GM21528 (cell line): ENCODE data around the gene YJU2.
"Not testable (repeated sequence)": the region's sequence is repeated elsewhere in the genome, so short reads cannot be mapped to it uniquely, and the experiment has no call there.

Source experiments
- ATAC-seq: cut with Tn5 transposase; IDR thresholded peaks from one replicate; pipeline ENCODE4 v1.9.1; 2021; ENCODE audit warnings: mild to moderate bottlenecking, moderate library complexity; ENCODE audit not compliant: unreplicated experiment, low FRiP score

The YJU2 gene

DNA sequence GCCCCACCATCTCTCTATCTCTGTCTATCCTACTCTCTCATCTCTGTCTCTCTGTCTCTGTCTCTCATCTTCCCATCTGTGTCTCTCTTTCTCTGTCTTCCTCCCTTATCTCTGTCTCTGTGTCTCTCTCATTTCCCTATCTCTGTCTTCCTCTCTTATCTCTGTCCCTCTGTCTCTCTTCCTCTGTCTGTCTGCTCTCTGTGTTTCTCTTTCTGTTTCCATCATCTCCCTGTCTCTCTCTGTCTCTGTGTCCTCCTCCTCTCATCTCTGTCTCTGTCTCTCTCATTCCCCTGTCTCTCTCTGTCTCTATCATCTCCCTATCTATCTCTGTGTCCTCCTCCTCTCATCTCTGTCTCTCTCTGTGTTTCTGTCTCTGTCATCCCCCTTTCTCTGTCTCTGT lies 19.1 kb upstream of the YJU2 start:
- no peak for ATAC-seq

DNA sequence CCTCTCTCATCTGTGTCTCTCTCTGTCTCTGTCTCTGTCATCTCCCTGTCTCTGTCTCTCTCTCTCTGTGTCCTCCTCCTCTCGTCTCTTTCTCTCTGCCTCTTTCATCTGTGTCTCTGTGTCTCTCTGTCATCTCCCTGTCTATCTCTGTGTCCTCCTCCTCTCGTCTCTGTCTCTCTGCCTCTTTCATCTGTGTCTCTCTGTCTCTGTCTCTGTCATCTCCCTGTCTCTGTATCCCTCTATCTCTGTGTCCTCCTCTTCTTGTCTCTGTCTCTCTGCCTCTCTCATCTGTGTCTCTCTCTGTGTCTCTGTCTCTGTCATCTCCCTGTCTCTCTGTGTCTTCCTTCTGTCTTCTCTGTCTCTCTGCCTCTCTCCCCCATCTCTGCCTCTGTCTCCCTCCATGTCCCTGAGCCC lies 18.1 kb upstream of the YJU2 start:
- no peak for ATAC-seq

DNA sequence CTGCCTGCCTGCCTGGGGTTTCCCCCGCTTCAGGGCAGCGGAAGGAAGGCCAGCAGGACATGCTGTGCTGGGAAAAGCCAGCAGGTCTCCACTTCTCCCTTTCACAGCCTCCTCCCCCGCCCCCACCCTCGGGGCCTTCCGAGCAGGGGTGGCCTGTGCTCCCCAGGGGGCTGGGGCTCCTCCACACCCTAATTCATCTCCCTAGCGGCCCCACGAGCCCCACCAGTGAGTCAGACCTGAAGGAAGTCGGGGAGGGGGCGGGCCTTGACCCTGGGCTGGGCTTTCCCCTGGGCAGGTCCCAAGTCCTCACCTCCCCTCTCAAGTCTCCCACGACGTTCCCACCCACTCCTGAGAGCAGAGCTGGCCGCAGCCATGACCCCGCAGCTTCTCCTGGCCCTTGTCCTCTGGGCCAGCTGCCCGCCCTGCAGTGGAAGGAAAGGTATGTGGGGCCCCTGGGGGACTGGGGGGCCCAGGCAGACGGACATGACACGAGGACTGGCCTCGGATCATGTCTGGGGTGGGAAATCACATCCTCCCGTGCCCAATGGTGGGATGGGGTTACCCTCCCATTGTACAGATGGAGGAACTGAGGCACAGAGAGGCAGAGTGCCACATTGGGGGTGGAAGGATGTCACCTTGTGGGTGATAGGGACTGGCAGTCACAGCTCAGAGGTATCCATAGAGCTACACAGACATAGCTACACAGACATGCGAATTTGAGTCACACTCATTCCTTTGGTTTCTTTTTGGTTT lies 17.5 kb upstream of the YJU2 start, which contains the start of gene EBI3:
Gene EBI3 (plus strand): TSS at position 345 of the 753 bp plus-strand sequence. CDS start 28 bp downstream, at position 373.
- peak; percentile 56 for ATAC-seq

DNA sequence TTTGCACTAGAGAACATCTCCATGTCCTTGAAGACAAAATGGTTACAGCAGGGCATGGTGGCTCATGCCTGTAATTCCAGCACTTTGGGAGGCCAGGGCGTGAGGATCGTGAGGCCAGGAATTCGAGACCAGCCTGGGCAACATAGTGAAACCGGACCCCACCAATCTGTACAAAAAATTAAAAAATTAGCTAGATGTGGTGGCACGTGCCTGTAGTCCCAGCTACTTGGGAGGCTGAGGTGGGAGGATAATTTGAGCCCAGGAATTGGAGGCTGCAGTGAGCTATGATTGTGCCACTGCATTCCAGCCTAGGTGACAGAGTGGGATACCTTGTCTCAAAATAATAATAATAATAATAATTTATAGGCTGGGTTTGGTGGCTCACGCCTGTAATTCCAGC lies 16.6 kb upstream of the YJU2 start:
- ATAC-seq: not testable (repeated sequence)

DNA sequence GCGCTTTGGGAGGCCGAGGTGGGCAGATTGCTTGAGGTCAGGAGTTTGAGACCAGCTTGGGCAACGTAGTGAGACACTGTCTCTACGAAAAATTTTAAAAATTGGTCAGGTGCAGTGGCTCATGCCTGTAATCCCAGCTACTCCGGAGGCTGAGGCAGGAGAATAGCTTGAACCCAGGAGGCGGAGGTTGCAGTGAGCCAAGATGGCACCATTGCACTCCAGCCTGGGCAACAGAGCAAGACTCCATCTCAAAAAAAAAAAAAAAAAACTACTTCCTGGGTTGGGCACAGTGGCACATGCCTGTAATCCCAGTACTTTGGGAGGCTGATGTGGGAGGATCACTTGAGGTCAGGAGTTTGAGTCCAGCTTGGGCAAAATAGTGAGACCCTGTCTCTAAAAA lies 15.4 kb upstream of the YJU2 start:
- not testable (repeated sequence) for ATAC-seq

DNA sequence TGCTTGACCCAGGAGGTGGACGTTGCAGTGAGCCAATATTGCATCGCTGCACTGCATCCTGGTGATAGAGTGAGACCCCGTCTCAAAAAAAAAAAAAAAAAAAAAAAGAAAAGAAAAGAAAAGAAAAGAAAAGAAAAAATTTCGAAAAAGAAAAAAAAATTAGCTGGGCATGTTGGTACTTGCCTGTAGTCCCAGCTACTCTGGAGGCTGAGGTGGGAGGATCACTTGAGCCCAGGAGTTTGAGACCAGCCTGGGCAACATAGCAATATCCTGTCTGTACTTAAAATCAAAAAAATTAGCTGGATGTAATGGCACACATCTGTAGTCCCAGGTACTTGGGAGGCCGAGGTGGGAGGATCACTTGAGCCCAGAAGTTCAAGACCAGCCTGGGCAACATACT lies 14.7 kb upstream of the YJU2 start:
- ATAC-seq: not testable (repeated sequence)

DNA sequence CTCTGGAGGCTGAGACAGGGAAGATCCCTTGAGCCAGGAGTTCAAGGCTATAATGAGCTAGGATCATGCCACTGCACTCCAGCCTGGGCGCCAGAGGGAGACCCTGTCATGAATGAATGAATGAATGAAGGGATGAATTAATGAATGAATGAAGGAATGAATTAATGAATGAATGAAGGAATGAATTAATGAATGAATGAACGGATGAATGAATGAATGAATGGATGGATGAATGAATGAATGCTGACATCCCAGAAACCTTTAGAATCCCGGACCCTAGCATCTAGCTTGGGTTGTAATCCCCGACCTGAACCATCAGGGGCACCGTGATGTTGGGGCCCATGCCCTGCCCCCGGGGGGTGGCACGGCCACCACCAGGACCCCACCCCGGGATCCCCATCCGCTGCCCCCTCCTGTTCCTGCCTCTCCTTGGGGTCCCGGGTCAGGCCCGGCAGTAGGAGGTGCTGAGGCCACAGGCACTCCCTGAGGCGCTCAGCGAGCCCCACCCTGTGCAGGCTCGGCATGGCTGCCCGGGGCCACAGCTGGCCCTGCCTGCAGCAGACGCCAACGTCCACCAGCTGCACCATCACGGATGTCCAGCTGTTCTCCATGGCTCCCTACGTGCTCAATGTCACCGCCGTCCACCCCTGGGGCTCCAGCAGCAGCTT lies 14.1 kb upstream of the YJU2 start:
- ATAC-seq: no peak

DNA sequence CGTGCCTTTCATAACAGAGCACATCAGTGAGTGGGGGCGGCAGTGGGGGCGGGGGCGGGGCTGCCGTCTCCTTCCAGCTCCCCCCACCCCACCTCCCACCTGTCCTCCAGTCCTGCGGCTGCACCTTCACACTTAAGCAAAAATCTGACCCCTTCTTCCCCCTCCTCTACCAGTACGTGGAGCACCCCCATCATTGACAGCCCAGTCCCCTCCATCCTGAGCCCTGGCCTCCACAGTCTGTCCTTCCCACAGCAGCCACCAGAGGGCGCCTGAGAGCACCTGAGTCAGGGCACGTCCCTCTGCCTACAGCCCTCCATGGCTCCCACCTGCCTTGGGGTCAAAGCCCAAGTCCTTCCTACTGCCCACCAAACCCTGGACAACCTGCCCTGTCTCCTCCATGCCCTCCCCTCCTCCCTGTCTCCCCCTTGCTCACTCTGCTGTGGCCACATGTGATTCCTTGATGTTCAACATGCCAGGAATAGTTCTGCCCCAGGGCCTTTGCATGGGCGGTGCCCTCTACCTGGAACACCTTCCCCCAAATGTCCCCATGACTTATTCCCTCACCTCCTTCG lies 13.5 kb upstream of the YJU2 start:
- ATAC-seq: no peak

DNA sequence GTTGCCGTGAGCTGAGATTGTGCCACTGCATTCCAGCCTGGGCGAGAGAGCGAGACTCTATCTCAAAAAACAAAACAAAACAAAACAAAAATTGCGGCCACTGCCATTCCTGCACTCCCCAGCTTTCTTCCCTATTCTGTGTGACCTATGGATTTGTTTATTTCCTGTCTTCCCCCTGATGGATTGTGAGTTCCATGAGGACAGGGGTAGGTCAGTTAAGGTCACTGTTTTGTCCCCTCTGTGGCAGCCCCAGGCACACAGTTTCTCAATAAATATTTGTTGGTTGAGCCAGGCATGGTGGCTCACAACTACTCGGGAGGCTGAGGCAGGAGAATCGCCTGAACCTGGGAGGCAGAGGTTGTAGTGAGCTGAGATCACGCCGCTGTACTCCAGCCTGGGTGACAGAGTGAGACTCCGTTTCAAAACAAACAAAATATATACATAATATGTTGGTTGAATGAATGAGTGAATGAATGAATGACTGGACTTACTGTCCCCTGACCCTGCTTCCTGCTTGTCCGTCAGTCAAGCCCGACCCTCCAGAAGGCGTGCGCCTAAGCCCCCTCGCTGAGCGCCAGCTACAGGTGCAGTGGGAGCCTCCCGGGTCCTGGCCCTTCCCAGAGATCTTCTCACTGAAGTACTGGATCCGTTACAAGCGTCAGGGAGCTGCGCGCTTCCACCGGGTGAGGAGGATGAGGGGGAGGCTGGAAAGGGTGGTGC lies 12.6 kb upstream of the YJU2 start:
- ATAC-seq: no peak

DNA sequence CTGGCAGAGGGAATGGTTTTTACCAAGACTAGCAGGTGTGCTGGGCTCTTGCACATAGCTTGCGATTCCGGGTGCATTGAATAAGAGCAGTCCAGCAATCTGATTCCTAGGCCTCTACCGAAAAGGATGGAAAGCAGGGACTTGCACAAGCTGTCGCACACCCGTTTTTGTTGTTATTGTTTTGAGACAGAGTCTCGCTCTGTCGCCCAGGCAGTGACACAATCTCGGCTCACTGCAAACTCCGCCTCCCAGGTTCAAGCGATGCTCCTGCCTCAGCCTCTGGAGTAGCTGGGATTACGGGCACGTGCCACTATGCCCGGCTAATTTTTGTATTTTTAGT lies 12.0 kb upstream of the YJU2 start:
- no peak for ATAC-seq

DNA sequence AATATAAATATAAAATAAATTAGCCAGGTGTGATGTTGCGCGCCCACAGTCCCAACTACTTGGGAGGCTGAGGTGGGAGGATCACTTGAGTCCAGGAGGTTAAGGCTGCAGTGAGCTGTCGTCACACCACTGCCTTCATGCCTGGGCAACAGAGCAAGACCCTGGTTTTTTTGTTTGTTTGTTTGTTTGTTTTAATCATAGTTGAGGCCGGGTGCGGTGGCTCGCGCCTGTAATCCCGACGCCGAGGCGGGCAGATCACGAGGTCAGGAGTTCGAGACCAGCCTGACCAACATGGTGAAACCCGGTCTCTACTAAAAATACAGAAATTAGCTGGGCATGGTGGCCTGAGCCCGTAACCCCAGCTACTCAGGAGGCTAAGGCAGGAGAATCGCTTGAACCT lies 9.4 kb upstream of the YJU2 start:
- ATAC-seq: not testable (repeated sequence)

DNA sequence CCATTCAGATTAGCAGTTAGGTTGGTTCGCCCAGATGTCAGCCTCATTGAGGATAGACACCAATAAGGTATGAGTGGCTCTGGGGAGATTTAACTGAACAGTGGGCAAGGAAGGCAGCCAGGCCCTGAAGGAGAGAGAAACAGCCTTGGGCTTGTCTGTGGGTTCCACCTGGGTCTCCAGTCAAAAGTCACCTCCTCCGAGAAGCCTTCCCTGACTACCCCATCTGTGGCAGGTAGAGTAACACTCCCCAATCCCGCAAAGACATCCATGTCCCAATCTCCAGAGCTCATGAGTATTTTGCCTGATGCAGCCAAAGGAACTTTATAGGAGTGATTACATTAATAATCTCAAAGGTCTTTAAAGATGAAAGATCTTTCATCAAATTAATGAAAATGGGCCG lies 8.0 kb upstream of the YJU2 start:
- no peak for ATAC-seq

DNA sequence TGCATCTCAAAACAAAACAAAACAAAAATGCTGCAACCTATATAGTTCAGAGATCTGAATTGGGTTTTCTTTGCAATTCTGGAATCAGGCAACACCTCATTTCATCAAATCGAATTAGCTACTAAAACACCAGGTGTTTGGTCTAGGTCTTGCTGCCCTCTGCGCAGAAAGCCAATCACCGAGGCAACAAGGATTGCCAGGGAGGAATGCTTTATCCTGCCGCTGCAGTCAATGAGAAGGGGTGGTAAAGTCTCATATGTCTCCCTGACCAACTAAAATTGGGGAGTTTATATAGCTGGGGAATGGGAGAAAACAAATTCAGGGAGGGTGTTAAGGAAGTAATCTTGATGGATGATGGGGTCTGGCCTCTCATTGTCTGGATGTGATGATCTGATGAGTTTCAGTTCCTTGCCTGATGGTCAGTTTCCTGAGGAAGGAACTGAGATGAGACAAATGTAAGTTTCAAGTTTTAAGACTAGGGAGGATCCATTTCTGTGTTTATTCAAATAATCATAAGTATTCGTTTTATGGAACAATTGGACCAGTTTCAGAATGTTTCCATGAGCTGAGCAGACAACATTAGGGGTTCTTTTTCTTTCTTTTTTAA lies 5.0 kb upstream of the YJU2 start:
- ATAC-seq: no peak

DNA sequence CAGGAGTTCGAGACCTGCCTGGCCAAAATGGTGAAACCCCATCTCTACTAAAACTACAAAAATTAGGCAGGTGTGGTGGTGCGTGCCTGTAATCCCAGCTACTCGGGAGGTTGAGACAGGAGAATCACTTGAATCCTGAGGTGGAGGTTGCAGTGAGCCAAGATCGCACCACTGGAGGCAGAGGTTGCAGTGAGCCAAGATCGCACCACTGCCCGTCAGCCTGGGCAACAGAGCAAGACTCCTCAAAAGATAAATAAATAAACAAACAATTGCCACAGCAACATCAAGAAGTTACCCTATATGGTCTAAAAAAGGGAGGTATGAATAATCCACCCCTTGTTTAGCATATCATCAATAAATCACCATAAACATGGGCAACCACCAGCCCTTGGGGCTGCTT lies 942 bp upstream of the YJU2 start:
- not testable (repeated sequence) for ATAC-seq

DNA sequence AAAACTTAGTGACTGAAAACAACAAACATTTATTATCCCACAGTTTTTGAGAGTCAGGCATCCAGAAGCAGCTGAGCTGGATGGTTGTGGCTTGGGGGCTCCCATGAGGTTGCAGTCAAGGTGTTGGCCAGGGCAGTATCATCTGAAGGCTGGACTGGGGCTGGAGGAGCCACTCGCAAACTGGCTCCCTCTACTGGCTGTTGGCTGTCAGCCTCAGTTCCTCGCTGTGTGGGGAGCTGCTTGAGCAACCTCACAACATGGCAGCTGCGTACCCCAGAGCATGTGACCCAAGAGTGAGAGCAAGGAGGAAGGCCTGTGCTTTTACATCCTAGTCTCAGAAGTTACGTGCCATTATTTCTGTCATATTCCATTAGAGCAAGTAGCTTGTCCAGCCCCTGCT lies 9.7 kb downstream of the YJU2 start:
- ATAC-seq: no peak

DNA sequence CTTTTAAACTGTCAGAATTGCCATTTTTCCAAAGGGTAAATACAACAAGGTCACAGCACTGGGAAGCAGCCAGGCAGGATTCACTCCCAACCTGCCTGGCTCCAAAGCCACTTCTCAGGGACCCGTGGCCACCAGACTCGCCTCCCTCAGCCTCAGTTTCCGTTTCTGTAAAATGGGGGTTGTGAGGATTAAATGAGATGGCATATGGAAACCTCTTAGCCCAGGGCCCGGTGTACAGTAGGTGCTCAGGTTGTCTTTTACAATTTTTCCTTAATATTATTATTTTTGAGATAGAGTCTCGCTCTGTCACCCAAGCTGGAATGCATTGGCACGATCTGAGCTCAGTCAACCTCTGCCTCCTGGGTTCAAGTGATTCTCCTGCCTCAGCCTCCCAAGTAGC lies 10.1 kb downstream of the YJU2 start:
- no peak for ATAC-seq

DNA sequence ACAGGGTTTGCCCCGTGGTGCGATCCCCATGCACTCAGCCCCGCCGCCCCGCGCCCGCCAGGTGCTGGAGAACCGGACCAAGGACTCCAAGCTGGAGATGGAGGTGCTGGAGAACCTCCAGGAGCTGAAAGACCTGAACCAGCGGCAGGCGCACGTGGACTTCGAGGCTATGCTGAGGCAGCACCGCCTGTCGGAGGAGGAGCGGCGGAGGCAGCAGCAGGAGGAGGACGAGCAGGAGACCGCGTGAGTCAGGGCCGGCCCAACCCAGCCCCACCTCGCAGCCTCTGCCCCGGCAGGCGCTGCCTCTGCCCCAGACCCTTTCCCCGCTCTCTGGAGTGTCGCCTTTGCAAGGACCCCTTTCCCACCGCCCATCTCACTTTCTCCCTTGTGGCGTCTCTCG lies 11.3 kb downstream of the YJU2 start:
- ATAC-seq: no peak

DNA sequence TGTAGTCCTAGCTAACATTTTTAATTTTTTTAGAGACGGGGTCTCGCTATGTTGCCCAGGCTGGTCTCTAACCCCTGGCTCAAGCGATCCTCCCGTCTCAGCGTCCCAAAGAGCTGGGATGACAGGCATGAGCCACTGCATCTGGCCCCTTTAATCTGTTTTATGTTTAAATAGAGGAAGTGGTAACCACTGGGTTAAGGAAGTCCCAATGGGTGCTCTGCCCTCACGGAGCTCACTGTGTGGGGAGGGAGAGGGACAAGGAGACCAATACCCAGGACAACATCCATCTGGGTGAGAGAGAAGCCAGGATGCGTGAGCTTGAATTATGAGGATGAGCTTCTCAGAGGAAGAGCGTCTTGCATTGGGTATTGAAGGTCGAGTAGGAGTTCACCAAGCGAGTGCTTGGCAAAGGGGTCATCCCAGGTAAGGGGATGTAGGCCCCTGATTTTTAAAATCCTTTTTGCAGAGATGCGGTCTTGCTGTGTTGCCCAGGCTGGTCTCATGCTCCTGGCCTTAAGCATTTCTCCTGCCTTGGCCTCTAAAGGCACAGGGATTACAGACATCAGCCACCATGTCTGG lies 13.8 kb downstream of the YJU2 start:
- ATAC-seq: no peak

DNA sequence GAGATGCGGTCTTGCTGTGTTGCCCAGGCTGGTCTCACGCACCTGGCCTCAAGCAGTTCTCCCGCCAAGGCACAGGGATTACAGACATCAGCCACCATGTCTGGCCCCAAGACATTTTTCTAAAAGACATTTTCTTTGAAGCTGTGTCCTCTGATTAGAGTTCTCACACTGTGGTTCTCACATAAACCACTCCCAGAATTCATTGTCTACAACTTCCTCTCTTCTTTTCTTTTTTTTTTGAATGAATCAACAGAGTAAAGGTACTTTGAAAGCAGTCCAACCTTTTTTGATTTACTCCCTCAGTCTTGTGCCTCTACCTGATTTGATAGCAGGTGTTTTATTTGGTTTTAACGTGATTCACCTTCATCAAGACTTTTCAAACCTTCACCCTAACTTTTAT lies 17.9 kb downstream of the YJU2 start:
- no peak for ATAC-seq

DNA sequence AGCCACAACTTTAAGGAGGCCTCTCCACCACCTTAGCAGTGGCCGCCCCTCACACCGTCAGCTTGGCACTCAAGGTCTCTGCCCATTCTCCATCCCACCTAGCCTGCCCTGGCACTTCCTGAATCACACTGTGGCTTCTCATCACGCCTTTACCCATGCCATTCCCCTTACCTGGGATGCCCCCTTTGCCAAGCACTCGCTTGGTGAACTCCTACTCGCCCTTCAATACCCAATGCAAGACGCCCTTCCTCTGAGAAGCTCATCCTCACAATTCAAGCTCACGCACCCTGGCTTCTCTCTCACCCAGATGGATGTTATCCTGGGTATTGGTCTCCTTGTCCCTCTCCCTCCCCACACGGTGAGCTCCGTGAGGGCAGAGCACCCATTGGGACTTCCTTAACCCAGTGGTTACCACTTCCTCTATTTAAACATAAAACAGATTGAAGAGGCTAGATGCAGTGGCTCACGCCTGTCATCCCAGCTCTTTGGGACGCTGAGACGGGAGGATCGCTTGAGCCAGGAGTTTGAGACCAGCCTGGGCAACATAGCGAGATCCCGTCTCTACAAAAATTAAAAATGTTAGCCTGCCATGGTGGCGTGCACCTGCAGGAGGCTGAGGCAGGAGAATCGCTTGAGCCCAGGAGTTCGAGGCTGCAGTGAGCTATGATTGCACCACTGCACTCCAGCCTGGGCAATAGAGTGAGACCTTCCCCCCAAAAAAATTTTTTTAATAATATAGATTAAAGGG lies 19.5 kb downstream of the YJU2 start:
- ATAC-seq: no peak
